ENCODE results near the gene CPT1B. TPM values are rescaled to one million over a fixed set of nuclear protein-coding genes. Genes with fewer than 3 reads are reported as not detected.

Gene CPT1B
- total and polyA plus RNA-seq, 10 of the 15 experiments (the other 5 are each of a cell fraction or from before 2014, with no cell fraction given): 3.5 to 54.0 (median 21.7) TPM

GRCh38 chr22:50526834-50527801 lies 51.1 kb downstream of the CPT1B start:
- Histone ChIP-seq H3K36me3 (ENCODE audit: control insufficient read depth in 2 of 2, insufficient read depth in 2 of 2, low read length in 1 of 2) (peaks cover 5 to 20% of the 10 kb centered on the region in 2 experiments; a peak in 3 of 4 replicates), H3K4me3 (peak overlapping the region; percentile 74), H3K79me2 (ENCODE audit: control insufficient read depth, insufficient read depth, low read length) (peaks cover 70% of the 10 kb centered on the region), H3K4me1 (ENCODE audit: control insufficient read depth, insufficient read depth, low read length) (peaks cover 16% of the 10 kb centered on the region), H4K20me1 (ENCODE audit: control insufficient read depth, insufficient read depth) (no peaks in the 10 kb centered on the region), H3K4me2 (ENCODE audit: control insufficient read depth, insufficient read depth) (peak overlapping the region; percentile 99), H2AFZ (ENCODE audit: control insufficient read depth, low read depth, low read length) (no peak overlapping the region; the same call in 1 of the 2 replicates), H3K27ac (ENCODE audit: control insufficient read depth, insufficient read depth) (peak overlapping the region; percentile 94), H3K9ac (ENCODE audit: control insufficient read depth, insufficient read depth, low read length) (peak overlapping the region; percentile 94), H3K27me3 (replicated peaks in 1 of 2; ENCODE audit: control insufficient read depth in 2 of 2, insufficient read depth in 2 of 2, low read length in 1 of 2) (no peaks in the 10 kb centered on the region), H3K9me3 (replicated peaks; ENCODE audit: control insufficient read depth, insufficient read depth, low read length) (no peaks in the 10 kb centered on the region)
- ATAC-seq: peak; percentile 43
- WGBS (ENCODE audit: insufficient coverage, insufficient replicate concordance, low lambda C conversion rate, missing lambda C conversion rate): 17% methylated on average over 29 of the region's 29 CpGs
- in situ Hi-C loops (cut with MboI) (loop anchor here (5.0 kb wide), 1 partner anchor 95 kb away; no protein-coding TSS in a partner anchor), intact Hi-C loops (cut with micrococcal nuclease; ENCODE audit: unreplicated experiment) (loop anchor here (1.0 to 5.0 kb wide), 3 partner anchors 35 to 93 kb away; partner anchors contain the start of genes CHKB and SYCE3)
- ChIA-PET SMC1A (ENCODE audit: uncharacterized antibody, unreplicated experiment) (interaction anchor here (1.0 to 5.8 kb wide), 5 partner anchors 13 to 94 kb away, joined by 4 to 58 read pairs (median 10); no protein-coding TSS in a partner anchor), RAD21 (ENCODE audit: unreplicated experiment) (interaction anchor here (0.9 to 6.3 kb wide), 5 partner anchors 13 to 251 kb away, joined by 3 to 106 read pairs (median 4); partner anchors contain the start of gene SYCE3), CTCF (interaction anchor here (0.7 to 3.5 kb wide), 6 partner anchors 12 to 534 kb away, joined by 3 to 38 read pairs (median 5); partner anchors contain the start of genes LMF2 and NCAPH2), POLR2A (interaction anchor here (0.6 to 6.5 kb wide), 10 partner anchors 11 to 260 kb away, joined by 3 to 232 read pairs (median 6); partner anchors contain the start of genes KLHDC7B, LMF2 and NCAPH2)
- BruUV-seq (replicated peaks): no TSS peak
- DNase-seq (ENCODE audit: low read depth, low spot score): no peak
- FAIRE-seq: no peak
- TF ChIP-seq POU2F2 (IDR thresholded peaks at IDR 0.05; ENCODE audit: borderline replicate concordance, low read depth, low read length): no peak
- no peak for TF ChIP-seq ASH2L (IDR thresholded peaks at IDR 0.05; ENCODE audit: borderline replicate concordance, low read depth)
- no peak for TF ChIP-seq SMC3 (IDR thresholded peaks at IDR 0.05; ENCODE audit: borderline replicate concordance, low read length)
- no peak for TF ChIP-seq RAD21 (IDR thresholded peaks at IDR 0.05; ENCODE audit: insufficient read depth, low read depth, low read length)
- no peak for TF ChIP-seq ZNF217 (IDR thresholded peaks at IDR 0.05)
- TF ChIP-seq POLR2AphosphoS5 (IDR thresholded peaks at IDR 0.05; ENCODE audit: low read length): peak; percentile 81
- TF ChIP-seq TCF7 (IDR thresholded peaks at IDR 0.05; ENCODE audit: borderline replicate concordance): no peak
- no peak for TF ChIP-seq REST (IDR thresholded peaks at IDR 0.05; ENCODE audit: low read depth, low read length)
- TF ChIP-seq ZBTB33 (IDR thresholded peaks at IDR 0.05): no peak
- no peak for TF ChIP-seq CUX1 (IDR thresholded peaks at IDR 0.05; ENCODE audit: insufficient replicate concordance, low read depth, low read length)
